ENCODE data around the gene FAM13A. TPM values are rescaled to one million over a fixed set of nuclear protein-coding genes. Genes with fewer than 3 reads are reported as not detected.

Gene FAM13A
- total and polyA plus RNA-seq, 9 of the 15 experiments (the other 6 are each of a cell fraction or from before 2014, with no cell fraction given), result 11.3 to 23.3 (median 14.7) TPM

- TF ChIP-seq, protein P1, sequence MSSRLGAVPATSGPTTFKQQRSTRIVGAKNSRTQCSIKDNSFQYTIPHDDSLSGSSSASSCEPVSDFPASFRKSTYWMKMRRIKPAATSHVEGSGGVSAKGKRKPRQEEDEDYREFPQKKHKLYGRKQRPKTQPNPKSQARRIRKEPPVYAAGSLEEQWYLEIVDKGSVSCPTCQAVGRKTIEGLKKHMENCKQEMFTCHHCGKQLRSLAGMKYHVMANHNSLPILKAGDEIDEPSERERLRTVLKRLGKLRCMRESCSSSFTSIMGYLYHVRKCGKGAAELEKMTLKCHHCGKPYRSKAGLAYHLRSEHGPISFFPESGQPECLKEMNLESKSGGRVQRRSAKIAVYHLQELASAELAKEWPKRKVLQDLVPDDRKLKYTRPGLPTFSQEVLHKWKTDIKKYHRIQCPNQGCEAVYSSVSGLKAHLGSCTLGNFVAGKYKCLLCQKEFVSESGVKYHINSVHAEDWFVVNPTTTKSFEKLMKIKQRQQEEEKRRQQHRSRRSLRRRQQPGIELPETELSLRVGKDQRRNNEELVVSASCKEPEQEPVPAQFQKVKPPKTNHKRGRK (tag; IDR thresholded peaks at IDR 0.05), result no peak
- no peak for TF ChIP-seq EZH2 (IDR thresholded peaks at IDR 0.05; ENCODE audit: borderline replicate concordance, low read depth, low read length)
- no peak for TF ChIP-seq ZC3H8 (IDR thresholded peaks at IDR 0.05)
- TF ChIP-seq, protein P2, sequence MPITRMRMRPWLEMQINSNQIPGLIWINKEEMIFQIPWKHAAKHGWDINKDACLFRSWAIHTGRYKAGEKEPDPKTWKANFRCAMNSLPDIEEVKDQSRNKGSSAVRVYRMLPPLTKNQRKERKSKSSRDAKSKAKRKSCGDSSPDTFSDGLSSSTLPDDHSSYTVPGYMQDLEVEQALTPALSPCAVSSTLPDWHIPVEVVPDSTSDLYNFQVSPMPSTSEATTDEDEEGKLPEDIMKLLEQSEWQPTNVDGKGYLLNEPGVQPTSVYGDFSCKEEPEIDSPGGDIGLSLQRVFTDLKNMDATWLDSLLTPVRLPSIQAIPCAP (CRISPR knock-in tag; IDR thresholded peaks at IDR 0.05; ENCODE audit: borderline replicate concordance), result no peak
- TF ChIP-seq, protein P3, sequence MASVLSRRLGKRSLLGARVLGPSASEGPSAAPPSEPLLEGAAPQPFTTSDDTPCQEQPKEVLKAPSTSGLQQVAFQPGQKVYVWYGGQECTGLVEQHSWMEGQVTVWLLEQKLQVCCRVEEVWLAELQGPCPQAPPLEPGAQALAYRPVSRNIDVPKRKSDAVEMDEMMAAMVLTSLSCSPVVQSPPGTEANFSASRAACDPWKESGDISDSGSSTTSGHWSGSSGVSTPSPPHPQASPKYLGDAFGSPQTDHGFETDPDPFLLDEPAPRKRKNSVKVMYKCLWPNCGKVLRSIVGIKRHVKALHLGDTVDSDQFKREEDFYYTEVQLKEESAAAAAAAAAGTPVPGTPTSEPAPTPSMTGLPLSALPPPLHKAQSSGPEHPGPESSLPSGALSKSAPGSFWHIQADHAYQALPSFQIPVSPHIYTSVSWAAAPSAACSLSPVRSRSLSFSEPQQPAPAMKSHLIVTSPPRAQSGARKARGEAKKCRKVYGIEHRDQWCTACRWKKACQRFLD (CRISPR knock-in tag; IDR thresholded peaks at IDR 0.05), result no peak
- TF ChIP-seq FOXA1 (IDR thresholded peaks at IDR 0.05; ENCODE audit: borderline replicate concordance), result no peak
- no peak for TF ChIP-seq POLR2A (conservative IDR thresholded peaks at IDR 0.05)
- TF ChIP-seq ZNF785 (CRISPR knock-in tag; IDR thresholded peaks at IDR 0.05), result no peak
- no peak for TF ChIP-seq FOXJ2 (tag; IDR thresholded peaks at IDR 0.05)
These were observed 47.9 kb downstream of the FAM13A start (continued) for GRCh38 chr4:89009115-89009514.

Data from K562 (cell line).